HepG2 (cell line): ENCODE results near the gene CFAP100. TPM values are rescaled to one million over a fixed set of nuclear protein-coding genes. Genes with fewer than 3 reads are reported as not detected.

ENCODE experiments used
- CBX1 ChIP-seq: IDR thresholded peaks from one replicate; pipeline ENCODE4 v1.6.1; 2016; ENCODE audit warnings: antibody characterized with exemption, low read depth
- EP300 ChIP-seq, 3 experiments: sonication (generic) in 1 of 3; formaldehyde crosslinking in 1 of 3; IDR thresholded peaks; 2 replicates each; pipeline versions ENCODE4 v1.5.1 to v1.6.1; 2011 to 2020; ENCODE audit warnings: low read depth in 2 of 3, low read length in 2 of 3, borderline replicate concordance in 1 of 3, improper control_type of control experiment in 1 of 3, mild to moderate bottlenecking in 1 of 3, missing genetic modification reagents in 1 of 3, moderate library complexity in 1 of 3
- HNRNPUL1 ChIP-seq: fragments of 200-400 bp; formaldehyde crosslinking; IDR thresholded peaks from 2 replicates; pipeline ENCODE4 v1.6.1; 2017; ENCODE audit warnings: low read depth, mild to moderate bottlenecking, low read length, moderate library complexity
- HOXD1 ChIP-seq: sonication (generic); formaldehyde crosslinking; IDR thresholded peaks from 2 replicates; pipeline ENCODE4 v1.5.0; 2020; ENCODE audit warnings: missing genetic modification reagents
- KLF11 ChIP-seq: IDR thresholded peaks from 2 replicates; pipeline ENCODE4 v1.6.1; 2016; ENCODE audit warnings: missing compliant biosample characterization
- RBFOX2 ChIP-seq: fragments of 200-400 bp; formaldehyde crosslinking; IDR thresholded peaks from 2 replicates; pipeline ENCODE4 v1.6.1; 2017; ENCODE audit warnings: low read depth, mild to moderate bottlenecking, low read length
- TAF1 ChIP-seq: sonication (generic); formaldehyde crosslinking; IDR thresholded peaks from 2 replicates; pipeline ENCODE4 v1.4.0; 2020; ENCODE audit warnings: missing genetic modification reagents
- ZNF101 ChIP-seq: sonication (generic); formaldehyde crosslinking; IDR thresholded peaks from 2 replicates; pipeline ENCODE4 v1.4.0; 2020; ENCODE audit warnings: mild to moderate bottlenecking, low read depth, missing genetic modification reagents, borderline replicate concordance
- ZNF343 ChIP-seq: sonication (generic); formaldehyde crosslinking; IDR thresholded peaks from 2 replicates; pipeline ENCODE4 v1.4.0; 2020; ENCODE audit warnings: mild to moderate bottlenecking, missing genetic modification reagents
- ZSCAN21 ChIP-seq: sonication (generic); formaldehyde crosslinking; IDR thresholded peaks from 2 replicates; pipeline ENCODE4 v1.8.0; 2022; ENCODE audit warnings: mild to moderate bottlenecking, missing genetic modification reagents, moderate library complexity, borderline replicate concordance
- polyA plus RNA-seq, 8 experiments: library from polyadenylated mRNA; depleted of rRNA in 3 of 8; stranded (reverse) in 7 of 8; unstranded in 1 of 8; fragments of >200 nt; fragmentation: Illumina TruSeq in 4 of 8; extraction: Trizol in 4 of 8; gene quantifications; 2 replicates each; pipeline versions ENCODE4 v1.2.1 to v1.2.3, GENCODE V29; 2011 to 2016; ENCODE audit warnings: low read depth in 4 of 8, missing spikeins in 1 of 8, mixed read lengths in 1 of 8; ENCODE audit not compliant: insufficient read depth in 1 of 8
- total RNA-seq, 5 experiments: library from RNA; depleted of rRNA; stranded (reverse); fragments of >200 nt; fragmentation: Illumina TruSeq; extraction: Trizol; gene quantifications; 2 replicates each; pipeline ENCODE4 v1.2.3, GENCODE V29; 2016; ENCODE audit warnings: low read depth in 1 of 5
- TF ChIP-seq, protein P1 (sequence below), 2 experiments: sonication (generic) in 1 of 2; formaldehyde crosslinking in 1 of 2; IDR thresholded peaks; 2 replicates each; pipeline versions ENCODE4 v1.5.1 to v1.6.1; 2011 to 2020; ENCODE audit warnings: borderline replicate concordance in 1 of 2, low read depth in 1 of 2, low read length in 1 of 2, mild to moderate bottlenecking in 1 of 2, missing genetic modification reagents in 1 of 2, moderate library complexity in 1 of 2
- TF ChIP-seq, protein P2 (sequence below): sonication (generic); IDR thresholded peaks from 2 replicates; pipeline ENCODE4 v1.6.1; 2016; ENCODE audit warnings: low read depth, borderline replicate concordance
- TF ChIP-seq, protein P3 (sequence below): sonication (generic); formaldehyde crosslinking; IDR thresholded peaks from 2 replicates; pipeline ENCODE4 v1.5.0; 2020; ENCODE audit warnings: mild to moderate bottlenecking, missing genetic modification reagents
- TF ChIP-seq, protein P4 (sequence below): sonication (generic); formaldehyde crosslinking; IDR thresholded peaks from 2 replicates; pipeline ENCODE4 v1.4.0; 2020; ENCODE audit warnings: missing genetic modification reagents
- TF ChIP-seq, protein P5 (sequence below): sonication (generic); formaldehyde crosslinking; IDR thresholded peaks from 2 replicates; pipeline ENCODE4 v1.4.0; 2020; ENCODE audit warnings: missing genetic modification reagents

The CFAP100 gene
- total and polyA plus RNA-seq, 2 of the 13 experiments (the other 11 are each of a cell fraction or from before 2014, with no cell fraction given) = 0.32 TPM; not detected in 1

DNA sequence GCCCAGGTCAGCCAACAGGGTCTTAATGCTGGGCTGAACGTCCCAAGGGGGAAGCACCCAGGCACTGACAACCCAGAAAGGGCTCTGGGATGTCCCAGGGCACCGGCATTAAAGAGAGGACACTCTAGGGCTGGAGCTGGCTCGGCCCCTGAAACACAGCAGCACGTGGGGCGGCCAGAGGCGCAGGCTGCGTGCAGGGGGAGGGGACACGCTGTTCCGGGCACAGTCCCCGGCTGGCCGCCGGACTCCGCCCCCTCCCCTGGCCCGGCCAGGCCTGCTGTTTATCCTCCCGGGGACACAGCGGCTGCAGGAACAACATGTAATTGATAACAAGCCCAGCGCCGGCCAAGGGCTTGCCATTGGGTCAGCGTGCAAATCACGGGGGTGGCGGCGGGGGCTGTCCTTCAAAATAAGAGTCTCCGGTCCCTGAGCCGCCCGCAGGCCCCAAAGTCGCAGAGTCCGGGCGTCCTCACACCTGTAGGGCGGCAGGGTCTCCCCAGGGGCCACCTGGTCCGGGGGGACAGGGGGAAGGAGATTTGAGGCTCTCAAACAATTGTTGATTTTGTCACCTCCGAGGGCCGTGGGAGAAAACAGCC is 38.8 kb upstream of the CFAP100 start (continued):
- TF ChIP-seq, protein P1, sequence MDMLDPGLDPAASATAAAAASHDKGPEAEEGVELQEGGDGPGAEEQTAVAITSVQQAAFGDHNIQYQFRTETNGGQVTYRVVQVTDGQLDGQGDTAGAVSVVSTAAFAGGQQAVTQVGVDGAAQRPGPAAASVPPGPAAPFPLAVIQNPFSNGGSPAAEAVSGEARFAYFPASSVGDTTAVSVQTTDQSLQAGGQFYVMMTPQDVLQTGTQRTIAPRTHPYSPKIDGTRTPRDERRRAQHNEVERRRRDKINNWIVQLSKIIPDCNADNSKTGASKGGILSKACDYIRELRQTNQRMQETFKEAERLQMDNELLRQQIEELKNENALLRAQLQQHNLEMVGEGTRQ (IDR thresholded peaks at IDR 0.05; ENCODE audit: low read depth, low read length) = peak; percentile 74
- TF ChIP-seq, protein P1 (CRISPR knock-in tag; IDR thresholded peaks at IDR 0.05; ENCODE audit: borderline replicate concordance) = peak; percentile 81; the same call in 1 of the 2 replicates
- TF ChIP-seq CBX1 (peak; percentile 27), ZNF343 (CRISPR knock-in tag) (peak; percentile 22; the same call in 1 of the 2 replicates), ZNF101 (CRISPR knock-in tag) (no peak), TAF1 (CRISPR knock-in tag) (no peak), HNRNPUL1 (no peak), ZSCAN21 (CRISPR knock-in tag) (peak; percentile 83; the same call in 1 of the 2 replicates), EP300 (IDR thresholded peaks at IDR 0.05; ENCODE audit: low read depth in 2 of 2, low read length in 2 of 2) (peak; percentile 37 to 48; a peak in 1 of 4 replicates), EP300 (CRISPR knock-in tag; IDR thresholded peaks at IDR 0.05; ENCODE audit: borderline replicate concordance) (no peak; the same call in 1 of the 2 replicates), RBFOX2 (peak; percentile 41; the same call in 1 of the 2 replicates), HOXD1 (CRISPR knock-in tag) (0 out of 2 replicates have a peak, but pooled peaks have one; percentile 28), KLF11 (CRISPR knock-in tag) (peak; percentile 76; the same call in 1 of the 2 replicates)
- TF ChIP-seq, protein P2, sequence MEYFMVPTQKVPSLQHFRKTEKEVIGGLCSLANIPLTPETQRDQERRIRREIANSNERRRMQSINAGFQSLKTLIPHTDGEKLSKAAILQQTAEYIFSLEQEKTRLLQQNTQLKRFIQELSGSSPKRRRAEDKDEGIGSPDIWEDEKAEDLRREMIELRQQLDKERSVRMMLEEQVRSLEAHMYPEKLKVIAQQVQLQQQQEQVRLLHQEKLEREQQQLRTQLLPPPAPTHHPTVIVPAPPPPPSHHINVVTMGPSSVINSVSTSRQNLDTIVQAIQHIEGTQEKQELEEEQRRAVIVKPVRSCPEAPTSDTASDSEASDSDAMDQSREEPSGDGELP = peak; percentile 62; the same call in 1 of the 2 replicates
- TF ChIP-seq, protein P3, sequence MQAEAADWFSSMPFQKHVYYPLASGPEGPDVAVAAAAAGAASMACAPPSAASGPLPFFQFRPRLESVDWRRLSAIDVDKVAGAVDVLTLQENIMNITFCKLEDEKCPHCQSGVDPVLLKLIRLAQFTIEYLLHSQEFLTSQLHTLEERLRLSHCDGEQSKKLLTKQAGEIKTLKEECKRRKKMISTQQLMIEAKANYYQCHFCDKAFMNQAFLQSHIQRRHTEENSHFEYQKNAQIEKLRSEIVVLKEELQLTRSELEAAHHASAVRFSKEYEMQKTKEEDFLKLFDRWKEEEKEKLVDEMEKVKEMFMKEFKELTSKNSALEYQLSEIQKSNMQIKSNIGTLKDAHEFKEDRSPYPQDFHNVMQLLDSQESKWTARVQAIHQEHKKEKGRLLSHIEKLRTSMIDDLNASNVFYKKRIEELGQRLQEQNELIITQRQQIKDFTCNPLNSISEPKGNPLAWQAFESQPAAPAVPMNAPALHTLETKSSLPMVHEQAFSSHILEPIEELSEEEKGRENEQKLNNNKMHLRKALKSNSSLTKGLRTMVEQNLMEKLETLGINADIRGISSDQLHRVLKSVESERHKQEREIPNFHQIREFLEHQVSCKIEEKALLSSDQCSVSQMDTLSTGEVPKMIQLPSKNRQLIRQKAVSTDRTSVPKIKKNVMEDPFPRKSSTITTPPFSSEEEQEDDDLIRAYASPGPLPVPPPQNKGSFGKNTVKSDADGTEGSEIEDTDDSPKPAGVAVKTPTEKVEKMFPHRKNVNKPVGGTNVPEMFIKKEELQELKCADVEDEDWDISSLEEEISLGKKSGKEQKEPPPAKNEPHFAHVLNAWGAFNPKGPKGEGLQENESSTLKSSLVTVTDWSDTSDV = no peak
- TF ChIP-seq, protein P4, sequence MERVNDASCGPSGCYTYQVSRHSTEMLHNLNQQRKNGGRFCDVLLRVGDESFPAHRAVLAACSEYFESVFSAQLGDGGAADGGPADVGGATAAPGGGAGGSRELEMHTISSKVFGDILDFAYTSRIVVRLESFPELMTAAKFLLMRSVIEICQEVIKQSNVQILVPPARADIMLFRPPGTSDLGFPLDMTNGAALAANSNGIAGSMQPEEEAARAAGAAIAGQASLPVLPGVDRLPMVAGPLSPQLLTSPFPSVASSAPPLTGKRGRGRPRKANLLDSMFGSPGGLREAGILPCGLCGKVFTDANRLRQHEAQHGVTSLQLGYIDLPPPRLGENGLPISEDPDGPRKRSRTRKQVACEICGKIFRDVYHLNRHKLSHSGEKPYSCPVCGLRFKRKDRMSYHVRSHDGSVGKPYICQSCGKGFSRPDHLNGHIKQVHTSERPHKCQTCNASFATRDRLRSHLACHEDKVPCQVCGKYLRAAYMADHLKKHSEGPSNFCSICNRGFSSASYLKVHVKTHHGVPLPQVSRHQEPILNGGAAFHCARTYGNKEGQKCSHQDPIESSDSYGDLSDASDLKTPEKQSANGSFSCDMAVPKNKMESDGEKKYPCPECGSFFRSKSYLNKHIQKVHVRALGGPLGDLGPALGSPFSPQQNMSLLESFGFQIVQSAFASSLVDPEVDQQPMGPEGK (CRISPR knock-in tag) = peak; percentile 79
- TF ChIP-seq, protein P5, sequence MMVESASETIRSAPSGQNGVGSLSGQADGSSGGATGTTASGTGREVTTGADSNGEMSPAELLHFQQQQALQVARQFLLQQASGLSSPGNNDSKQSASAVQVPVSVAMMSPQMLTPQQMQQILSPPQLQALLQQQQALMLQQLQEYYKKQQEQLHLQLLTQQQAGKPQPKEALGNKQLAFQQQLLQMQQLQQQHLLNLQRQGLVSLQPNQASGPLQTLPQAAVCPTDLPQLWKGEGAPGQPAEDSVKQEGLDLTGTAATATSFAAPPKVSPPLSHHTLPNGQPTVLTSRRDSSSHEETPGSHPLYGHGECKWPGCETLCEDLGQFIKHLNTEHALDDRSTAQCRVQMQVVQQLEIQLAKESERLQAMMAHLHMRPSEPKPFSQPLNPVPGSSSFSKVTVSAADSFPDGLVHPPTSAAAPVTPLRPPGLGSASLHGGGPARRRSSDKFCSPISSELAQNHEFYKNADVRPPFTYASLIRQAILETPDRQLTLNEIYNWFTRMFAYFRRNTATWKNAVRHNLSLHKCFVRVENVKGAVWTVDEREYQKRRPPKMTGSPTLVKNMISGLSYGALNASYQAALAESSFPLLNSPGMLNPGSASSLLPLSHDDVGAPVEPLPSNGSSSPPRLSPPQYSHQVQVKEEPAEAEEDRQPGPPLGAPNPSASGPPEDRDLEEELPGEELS (CRISPR knock-in tag) = peak; percentile 96
